GM18520 (cell line): ENCODE results near the gene KATNA1.

ENCODE experiments used
- ATAC-seq: cut with Tn5 transposase; IDR thresholded peaks from one replicate; pipeline ENCODE4 v1.9.1; 2021; ENCODE audit not compliant: unreplicated experiment

The KATNA1 gene

GRCh38 chr6:149614337-149614736, 34.2 kb downstream of the KATNA1 start:
- ATAC-seq, result no peak

GRCh38 chr6:149608381-149608982, 40.0 kb downstream of the KATNA1 start:
- no peak for ATAC-seq

GRCh38 chr6:149600508-149600907, 48.0 kb downstream of the KATNA1 start:
- ATAC-seq, result no peak

GRCh38 chr6:149593408-149593807, 55.1 kb downstream of the KATNA1 start:
- ATAC-seq, result no peak

- ATAC-seq, result no peak
These were observed 55.5 kb downstream of the KATNA1 start for GRCh38 chr6:149592983-149593382.

GRCh38 chr6:149586149-149586548, 62.4 kb downstream of the KATNA1 start:
- no peak for ATAC-seq

GRCh38 chr6:149581349-149581748, 67.2 kb downstream of the KATNA1 start:
- ATAC-seq, result no peak

GRCh38 chr6:149580880-149581279, 67.6 kb downstream of the KATNA1 start:
- no peak for ATAC-seq

GRCh38 chr6:149567945-149568585, 80.4 kb downstream of the KATNA1 start:
- ATAC-seq, result no peak

GRCh38 chr6:149567194-149567586, 81.3 kb downstream of the KATNA1 start:
- ATAC-seq, result no peak

GRCh38 chr6:149566410-149567193, 81.9 kb downstream of the KATNA1 start:
- ATAC-seq, result no peak

- peak; percentile 67 for ATAC-seq
These were observed 82.7 kb downstream of the KATNA1 start, which contains the start of gene GINM1 for GRCh38 chr6:149565527-149566409. Gene GINM1 (plus strand): TSS chr6:149566375. CDS start chr6:149566415, 40 bp downstream.

GRCh38 chr6:149563928-149564325, 84.6 kb downstream of the KATNA1 start:
- no peak for ATAC-seq

- ATAC-seq, result no peak
These were observed 85.1 kb downstream of the KATNA1 start for GRCh38 chr6:149563203-149563927.

GRCh38 chr6:149560736-149561135, 87.8 kb downstream of the KATNA1 start:
- no peak for ATAC-seq

- ATAC-seq, result no peak
These were observed 89.1 kb downstream of the KATNA1 start for GRCh38 chr6:149559389-149559788.

GRCh38 chr6:149558029-149558428, 90.5 kb downstream of the KATNA1 start:
- no peak for ATAC-seq

GRCh38 chr6:149551920-149552319, 96.6 kb downstream of the KATNA1 start:
- no peak for ATAC-seq

- peak; percentile 89 for ATAC-seq
These were observed 102.6 kb downstream of the KATNA1 start, which contains the start of gene PPIL4 for GRCh38 chr6:149545754-149546471. Gene PPIL4 (minus strand): TSS chr6:149546043. CDS start chr6:149546005, 38 bp downstream.
